MCF 10A (cell line): ENCODE results near the gene SCAPER. TPM values are rescaled to one million over a fixed set of nuclear protein-coding genes. Genes with fewer than 3 reads are reported as not detected.

Experiments used
- BruUV-seq: library from RNA; stranded (reverse); fragments of 400-500 nt; replicated peaks from 2 replicates; lab custom pipeline; 2021; lab: Mats Ljungman, UMichigan
- CTCF ChIA-PET: fragments of 300-600 bp; sonication (Branson Sonifier 250); formaldehyde crosslinking; extraction: SDS; loops from one replicate; lab custom pipeline; 2021; ENCODE audit warnings: antibody characterized with exemption, inconsistent platforms; lab: Yijun Ruan, JAX
- POLR2A ChIA-PET: fragments of 300-600, 350-650 bp; sonication (Branson Sonifier 250); formaldehyde crosslinking; extraction: SDS; loops from one replicate; lab custom pipeline; 2020; ENCODE audit warnings: antibody characterized with exemption, inconsistent platforms; lab: Yijun Ruan, JAX
- DNase-seq: peaks from one replicate; pipeline ENCODE4 v3.0.0-alpha.2; 2018; ENCODE audit not compliant: unreplicated experiment
- H3K27ac Mint-ChIP-seq: one replicate; pipeline ENCODE4 v1.8.0; 2022; ENCODE audit warnings: mild to moderate bottlenecking, low read depth, mixed read lengths; ENCODE audit not compliant: unreplicated experiment
- H3K27me3 Mint-ChIP-seq: one replicate; pipeline ENCODE4 v1.8.0; 2022; ENCODE audit warnings: mixed read lengths; ENCODE audit not compliant: insufficient read depth, unreplicated experiment
- H3K36me3 Mint-ChIP-seq: one replicate; pipeline ENCODE4 v1.8.0; 2022; ENCODE audit warnings: mild to moderate bottlenecking, moderate library complexity, mixed read lengths; ENCODE audit not compliant: insufficient read depth, unreplicated experiment
- H3K4me1 Mint-ChIP-seq: one replicate; pipeline ENCODE4 v1.8.0; 2022; ENCODE audit warnings: mixed read lengths; ENCODE audit not compliant: insufficient read depth, unreplicated experiment
- H3K4me3 Mint-ChIP-seq: one replicate; pipeline ENCODE4 v1.8.0; 2022; ENCODE audit warnings: mild to moderate bottlenecking, moderate library complexity, mixed read lengths; ENCODE audit not compliant: unreplicated experiment
- H3K9me3 Mint-ChIP-seq: one replicate; pipeline ENCODE4 v1.8.0; 2022; ENCODE audit warnings: mixed read lengths; ENCODE audit not compliant: unreplicated experiment
- intact Hi-C: fragments of 100-400 bp; cut with micrococcal nuclease; formaldehyde crosslinking; loops from 2 replicates; pipeline ENCODE4 v1.14.1; 2022
- total RNA-seq: library from RNA; stranded (reverse); gene quantifications from 2 replicates; pipeline ENCODE4 v1.2.3, GENCODE V29; 2022
- TF ChIP-seq, protein P1 (sequence below): fragments of 200-600 bp; IDR thresholded peaks from one replicate; pipeline ENCODE4 v1.8.0; 2022; ENCODE audit warnings: antibody characterized with exemption, mild to moderate bottlenecking; ENCODE audit not compliant: unreplicated experiment

Gene SCAPER
- total RNA-seq, 1 experiment from 2014 or later = 9.5 TPM

- POLR2A ChIA-PET = interaction anchor here (0.6 to 0.7 kb wide), 2 partner anchors 9 kb away, joined by 3 read pairs; no protein-coding TSS in a partner anchor
- TF ChIP-seq, protein P1, sequence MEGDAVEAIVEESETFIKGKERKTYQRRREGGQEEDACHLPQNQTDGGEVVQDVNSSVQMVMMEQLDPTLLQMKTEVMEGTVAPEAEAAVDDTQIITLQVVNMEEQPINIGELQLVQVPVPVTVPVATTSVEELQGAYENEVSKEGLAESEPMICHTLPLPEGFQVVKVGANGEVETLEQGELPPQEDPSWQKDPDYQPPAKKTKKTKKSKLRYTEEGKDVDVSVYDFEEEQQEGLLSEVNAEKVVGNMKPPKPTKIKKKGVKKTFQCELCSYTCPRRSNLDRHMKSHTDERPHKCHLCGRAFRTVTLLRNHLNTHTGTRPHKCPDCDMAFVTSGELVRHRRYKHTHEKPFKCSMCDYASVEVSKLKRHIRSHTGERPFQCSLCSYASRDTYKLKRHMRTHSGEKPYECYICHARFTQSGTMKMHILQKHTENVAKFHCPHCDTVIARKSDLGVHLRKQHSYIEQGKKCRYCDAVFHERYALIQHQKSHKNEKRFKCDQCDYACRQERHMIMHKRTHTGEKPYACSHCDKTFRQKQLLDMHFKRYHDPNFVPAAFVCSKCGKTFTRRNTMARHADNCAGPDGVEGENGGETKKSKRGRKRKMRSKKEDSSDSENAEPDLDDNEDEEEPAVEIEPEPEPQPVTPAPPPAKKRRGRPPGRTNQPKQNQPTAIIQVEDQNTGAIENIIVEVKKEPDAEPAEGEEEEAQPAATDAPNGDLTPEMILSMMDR = no peak
- no peak overlapping the region for H3K27ac Mint-ChIP-seq
- CTCF ChIA-PET = interaction anchor here (0.6 kb wide), 2 partner anchors 978 to 1908 kb away, joined by 4 read pairs; no protein-coding TSS in a partner anchor
- no peaks in the 10 kb centered on the region for H3K9me3 Mint-ChIP-seq
- BruUV-seq = no TSS peak
- intact Hi-C loops = no loop called here
- H3K36me3 Mint-ChIP-seq = no peaks in the 10 kb centered on the region
- no peaks in the 10 kb centered on the region for H3K27me3 Mint-ChIP-seq
- H3K4me3 Mint-ChIP-seq = no peak overlapping the region
- no peaks in the 10 kb centered on the region for H3K4me1 Mint-ChIP-seq
- DNase-seq = no peak
These were observed 546.7 kb downstream of the SCAPER start for GRCh38 chr15:76358453-76358852.

DNA sequence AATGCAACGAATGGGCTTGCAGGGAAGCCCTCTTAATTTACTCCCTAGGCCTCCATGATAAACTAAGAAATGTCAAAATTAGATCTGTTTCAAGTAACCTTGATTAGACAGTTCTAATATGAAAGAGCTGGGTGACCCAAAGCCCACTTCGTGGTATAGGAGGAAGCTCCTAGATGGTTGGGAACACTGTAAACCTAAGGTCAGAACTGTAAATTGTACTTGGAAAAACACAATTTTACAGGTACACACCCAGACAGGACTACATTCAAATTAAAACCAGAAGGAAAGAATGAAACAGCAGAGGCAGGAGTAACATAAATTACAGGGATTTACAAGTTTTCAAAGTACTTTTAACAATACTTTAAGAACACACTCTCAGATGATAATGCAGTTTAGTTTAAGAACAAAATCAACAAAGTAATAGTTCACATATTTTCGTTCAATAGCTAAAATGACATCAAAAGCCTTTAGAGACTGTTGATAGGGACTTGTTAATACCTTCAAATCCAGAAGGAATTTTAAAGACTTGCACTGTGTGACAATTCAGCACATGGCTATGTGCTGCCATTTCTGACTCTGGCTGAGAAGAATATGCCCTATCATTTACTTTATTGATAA lies 550.2 kb downstream of the SCAPER start:
- ChIA-PET POLR2A (interaction anchor here (0.6 kb wide), 1 partner anchor 25 kb away, joined by 3 read pairs; no protein-coding TSS in a partner anchor), CTCF (interaction anchor here (0.6 to 0.7 kb wide), 2 partner anchors 24 to 1268 kb away, joined by 3 read pairs; no protein-coding TSS in a partner anchor)
- no peaks in the 10 kb centered on the region for H3K9me3 Mint-ChIP-seq
- H3K36me3 Mint-ChIP-seq = peaks cover 6% of the 10 kb centered on the region
- no peak for DNase-seq
- intact Hi-C loops = no loop called here
- TF ChIP-seq, protein P1 = no peak
- no TSS peak for BruUV-seq
- no peaks in the 10 kb centered on the region for H3K27me3 Mint-ChIP-seq
- H3K27ac Mint-ChIP-seq = no peak overlapping the region
- no peak overlapping the region for H3K4me3 Mint-ChIP-seq
- H3K4me1 Mint-ChIP-seq = no peaks in the 10 kb centered on the region

- Mint-ChIP-seq H3K36me3 (peaks cover 6% of the 10 kb centered on the region), H3K27ac (no peak overlapping the region), H3K9me3 (no peaks in the 10 kb centered on the region), H3K4me3 (no peak overlapping the region), H3K4me1 (peaks cover 5% of the 10 kb centered on the region), H3K27me3 (no peaks in the 10 kb centered on the region)
- BruUV-seq = no TSS peak
- DNase-seq = no peak
- CTCF ChIA-PET = interaction anchor here (0.5 kb wide), 1 partner anchor 112 kb away, joined by 3 read pairs; no protein-coding TSS in a partner anchor
- TF ChIP-seq, protein P1 = no peak
- POLR2A ChIA-PET = interaction anchor here (0.7 to 1.0 kb wide), 2 partner anchors 44 to 122 kb away, joined by 3 read pairs; no protein-coding TSS in a partner anchor
- intact Hi-C loops = no loop called here
These were observed 551.2 kb downstream of the SCAPER start for GRCh38 chr15:76353903-76354302.

- H3K9me3 Mint-ChIP-seq = no peaks in the 10 kb centered on the region
- no peak overlapping the region for H3K27ac Mint-ChIP-seq
- peaks cover 6% of the 10 kb centered on the region for H3K36me3 Mint-ChIP-seq
- no TSS peak for BruUV-seq
- H3K27me3 Mint-ChIP-seq = no peaks in the 10 kb centered on the region
- peaks cover 5% of the 10 kb centered on the region for H3K4me1 Mint-ChIP-seq
- ChIA-PET CTCF (interaction anchor here (0.5 to 0.6 kb wide), 2 partner anchors 113 to 1186 kb away, joined by 3 read pairs; no protein-coding TSS in a partner anchor), POLR2A (interaction anchor here (1.0 kb wide), 1 partner anchor 44 kb away, joined by 3 read pairs; no protein-coding TSS in a partner anchor)
- no peak for DNase-seq
- intact Hi-C loops = no loop called here
- TF ChIP-seq, protein P1 = no peak
- H3K4me3 Mint-ChIP-seq = no peak overlapping the region
These were observed 552.0 kb downstream of the SCAPER start for GRCh38 chr15:76353023-76353577.
